DND-41 (cell line): ENCODE measurements around the gene RNF182.

Experiments
- EZH2 ChIP-seq: IDR thresholded peaks from 3 replicates; pipeline ENCODE4 v1.6.1; 2012; ENCODE audit warnings: borderline replicate concordance, low read depth, mild to moderate bottlenecking, moderate library complexity, low read length, inconsistent platforms; ENCODE audit not compliant: severe bottlenecking
- TF ChIP-seq, protein P1 (sequence below): IDR thresholded peaks from 2 replicates; pipeline ENCODE4 v1.5.1; 2012; ENCODE audit warnings: borderline replicate concordance, low read length, moderate library complexity, mild to moderate bottlenecking; ENCODE audit not compliant: poor library complexity, severe bottlenecking; ENCODE audit errors: extremely low read depth

DNA sequence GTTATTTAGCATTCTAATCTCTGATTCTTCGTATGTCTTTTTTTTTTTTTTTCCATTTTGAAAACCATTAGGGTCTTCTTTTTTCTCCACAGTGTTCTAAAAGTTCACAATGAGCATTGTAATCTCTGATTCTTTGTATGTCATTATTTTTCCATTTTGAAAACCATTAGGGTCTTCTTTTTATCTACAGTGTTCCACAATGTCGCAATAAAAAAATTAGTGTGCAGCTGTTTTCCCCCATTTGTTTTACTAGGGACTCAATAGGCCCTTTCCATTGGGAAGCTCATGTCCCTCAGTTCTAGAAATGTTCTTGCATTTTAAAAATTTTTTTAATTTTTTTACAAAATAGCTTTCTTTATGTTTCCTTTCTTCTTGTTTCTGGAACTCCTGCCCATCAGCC is 64.2 kb downstream of the RNF182 start:
- TF ChIP-seq, protein P1, sequence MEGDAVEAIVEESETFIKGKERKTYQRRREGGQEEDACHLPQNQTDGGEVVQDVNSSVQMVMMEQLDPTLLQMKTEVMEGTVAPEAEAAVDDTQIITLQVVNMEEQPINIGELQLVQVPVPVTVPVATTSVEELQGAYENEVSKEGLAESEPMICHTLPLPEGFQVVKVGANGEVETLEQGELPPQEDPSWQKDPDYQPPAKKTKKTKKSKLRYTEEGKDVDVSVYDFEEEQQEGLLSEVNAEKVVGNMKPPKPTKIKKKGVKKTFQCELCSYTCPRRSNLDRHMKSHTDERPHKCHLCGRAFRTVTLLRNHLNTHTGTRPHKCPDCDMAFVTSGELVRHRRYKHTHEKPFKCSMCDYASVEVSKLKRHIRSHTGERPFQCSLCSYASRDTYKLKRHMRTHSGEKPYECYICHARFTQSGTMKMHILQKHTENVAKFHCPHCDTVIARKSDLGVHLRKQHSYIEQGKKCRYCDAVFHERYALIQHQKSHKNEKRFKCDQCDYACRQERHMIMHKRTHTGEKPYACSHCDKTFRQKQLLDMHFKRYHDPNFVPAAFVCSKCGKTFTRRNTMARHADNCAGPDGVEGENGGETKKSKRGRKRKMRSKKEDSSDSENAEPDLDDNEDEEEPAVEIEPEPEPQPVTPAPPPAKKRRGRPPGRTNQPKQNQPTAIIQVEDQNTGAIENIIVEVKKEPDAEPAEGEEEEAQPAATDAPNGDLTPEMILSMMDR: no peak
- no peak for TF ChIP-seq EZH2
